Measurements from ENCODE around the gene ZGLP1. TPM values are rescaled to one million over a fixed set of nuclear protein-coding genes. Genes with fewer than 3 reads are reported as not detected.

The ZGLP1 gene
- polyA plus RNA-seq, 1 donor (not counting 4 experiments of a cell fraction or from before 2014, with no cell fraction given) = 0.43 TPM

DNA sequence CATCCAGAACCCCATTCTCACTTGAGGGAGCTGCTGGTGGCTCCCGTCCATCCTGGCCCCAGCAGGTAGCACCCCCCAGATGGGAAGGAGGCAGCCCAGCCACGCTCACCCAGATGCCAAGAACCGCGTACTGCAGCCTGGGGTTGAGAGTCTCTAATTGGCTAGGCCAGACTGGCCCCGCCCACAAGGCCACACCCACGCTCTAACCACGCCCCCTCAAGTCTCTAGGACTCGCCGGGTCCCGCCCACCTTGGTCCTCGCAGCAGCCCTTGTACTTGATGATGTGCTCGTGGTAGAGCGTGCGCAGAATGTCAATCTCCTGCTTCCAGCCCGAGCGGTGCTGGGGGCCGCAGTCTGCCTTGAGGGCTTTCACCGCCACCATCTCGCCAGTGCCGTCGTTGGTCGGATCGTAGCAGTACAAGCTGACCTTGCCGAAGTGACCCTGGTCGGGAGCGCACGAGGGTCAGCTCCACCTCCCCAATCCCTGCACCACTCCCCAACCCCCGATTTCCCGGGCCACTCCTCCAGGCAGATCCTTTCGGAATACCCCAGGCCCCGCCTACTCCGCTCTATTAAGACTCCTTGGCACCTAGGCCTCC lies 44.3 kb upstream of the ZGLP1 start:
- DNase-seq (ENCODE audit: low read depth, low spot score) (no peak), FAIRE-seq (no peak)
- no peak overlapping the region for H3K27ac ChIP-seq (ENCODE audit: control insufficient read depth, insufficient read depth, low read length)

GRCh38 chr19:10352764-10353671 lies 43.4 kb upstream of the ZGLP1 start:
- Histone ChIP-seq H2AFZ (ENCODE audit: control insufficient read depth, low read length) (no peak overlapping the region), H3K9ac (ENCODE audit: control insufficient read depth, extremely low read depth, insufficient read depth, low read length) (no peak overlapping the region), H3K4me3 (ENCODE audit: control insufficient read depth in 2 of 3, extremely low read depth in 1 of 3, insufficient read depth in 2 of 3, low read depth in 1 of 3, low read length in 3 of 3) (no peak overlapping the region), H3K36me3 (ENCODE audit: control insufficient read depth in 2 of 2, extremely low read depth in 1 of 2, insufficient read depth in 2 of 2, low read length in 2 of 2) (peaks cover 10 to 28% of the 10 kb centered on the region in 2 experiments), H3K9me3 (ENCODE audit: control insufficient read depth, low read depth, low read length) (no peaks in the 10 kb centered on the region), H4K20me1 (ENCODE audit: control insufficient read depth, extremely low read depth, insufficient read depth, low read length) (no peaks in the 10 kb centered on the region), H3K27ac (ENCODE audit: control insufficient read depth, insufficient read depth, low read length) (no peak overlapping the region), H3K4me2 (ENCODE audit: control insufficient read depth, extremely low read depth, insufficient read depth, low read depth, low read length) (no peak overlapping the region), H3K27me3 (ENCODE audit: control insufficient read depth, extremely low read depth, insufficient read depth, low read length) (no peaks in the 10 kb centered on the region), H3K4me1 (ENCODE audit: control insufficient read depth, extremely low read depth, insufficient read depth, low read length) (no peaks in the 10 kb centered on the region), H3K9me1 (ENCODE audit: control insufficient read depth, extremely low read depth, insufficient read depth, low read length) (no peaks in the 10 kb centered on the region), H3K79me2 (ENCODE audit: control insufficient read depth, insufficient read depth, low read length) (no peaks in the 10 kb centered on the region)
- dilution Hi-C loops (cut with MboI; ENCODE audit: extremely low pct_ligation_motif_present, low sequenced_read_pairs) = no loop called here
- FAIRE-seq (no peak), DNase-seq (ENCODE audit: low read depth, low spot score) (no peak)
- no peak for TF ChIP-seq CTCF (optimal IDR thresholded peaks at IDR 0.05 in 1 of 3, IDR thresholded peaks at IDR 0.05 in 1 of 3, conservative IDR thresholded peaks at IDR 0.05 in 1 of 3; ENCODE audit: extremely low read depth in 1 of 3, insufficient read depth in 2 of 3, low read length in 3 of 3)
- no peak for TF ChIP-seq EZH2 (IDR thresholded peaks at IDR 0.05; ENCODE audit: low read length)

More for the DNA sequence above, 44.3 kb upstream of the ZGLP1 start:
- dilution Hi-C loops (cut with MboI; ENCODE audit: extremely low pct_ligation_motif_present, low sequenced_read_pairs) = no loop called here
- Histone ChIP-seq H3K9me3 (ENCODE audit: control insufficient read depth, low read depth, low read length) (no peaks in the 10 kb centered on the region), H2AFZ (ENCODE audit: control insufficient read depth, low read length) (no peak overlapping the region), H3K4me3 (ENCODE audit: control insufficient read depth in 2 of 3, extremely low read depth in 1 of 3, insufficient read depth in 2 of 3, low read depth in 1 of 3, low read length in 3 of 3) (no peak overlapping the region), H3K27me3 (ENCODE audit: control insufficient read depth, extremely low read depth, insufficient read depth, low read length) (no peaks in the 10 kb centered on the region), H3K36me3 (ENCODE audit: control insufficient read depth in 2 of 2, extremely low read depth in 1 of 2, insufficient read depth in 2 of 2, low read length in 2 of 2) (peaks cover 10 to 28% of the 10 kb centered on the region in 2 experiments), H3K9me1 (ENCODE audit: control insufficient read depth, extremely low read depth, insufficient read depth, low read length) (no peaks in the 10 kb centered on the region), H3K9ac (ENCODE audit: control insufficient read depth, extremely low read depth, insufficient read depth, low read length) (no peak overlapping the region), H4K20me1 (ENCODE audit: control insufficient read depth, extremely low read depth, insufficient read depth, low read length) (no peaks in the 10 kb centered on the region), H3K79me2 (ENCODE audit: control insufficient read depth, insufficient read depth, low read length) (no peaks in the 10 kb centered on the region), H3K4me1 (ENCODE audit: control insufficient read depth, extremely low read depth, insufficient read depth, low read length) (no peaks in the 10 kb centered on the region), H3K4me2 (ENCODE audit: control insufficient read depth, extremely low read depth, insufficient read depth, low read depth, low read length) (no peak overlapping the region)
- TF ChIP-seq CTCF (optimal IDR thresholded peaks at IDR 0.05 in 1 of 3, IDR thresholded peaks at IDR 0.05 in 1 of 3, conservative IDR thresholded peaks at IDR 0.05 in 1 of 3; ENCODE audit: extremely low read depth in 1 of 3, insufficient read depth in 2 of 3, low read length in 3 of 3) (no peak), EZH2 (IDR thresholded peaks at IDR 0.05; ENCODE audit: low read length) (no peak)
